ENCODE measurements around the gene APCDD1.

- TF ChIP-seq, protein P1, sequence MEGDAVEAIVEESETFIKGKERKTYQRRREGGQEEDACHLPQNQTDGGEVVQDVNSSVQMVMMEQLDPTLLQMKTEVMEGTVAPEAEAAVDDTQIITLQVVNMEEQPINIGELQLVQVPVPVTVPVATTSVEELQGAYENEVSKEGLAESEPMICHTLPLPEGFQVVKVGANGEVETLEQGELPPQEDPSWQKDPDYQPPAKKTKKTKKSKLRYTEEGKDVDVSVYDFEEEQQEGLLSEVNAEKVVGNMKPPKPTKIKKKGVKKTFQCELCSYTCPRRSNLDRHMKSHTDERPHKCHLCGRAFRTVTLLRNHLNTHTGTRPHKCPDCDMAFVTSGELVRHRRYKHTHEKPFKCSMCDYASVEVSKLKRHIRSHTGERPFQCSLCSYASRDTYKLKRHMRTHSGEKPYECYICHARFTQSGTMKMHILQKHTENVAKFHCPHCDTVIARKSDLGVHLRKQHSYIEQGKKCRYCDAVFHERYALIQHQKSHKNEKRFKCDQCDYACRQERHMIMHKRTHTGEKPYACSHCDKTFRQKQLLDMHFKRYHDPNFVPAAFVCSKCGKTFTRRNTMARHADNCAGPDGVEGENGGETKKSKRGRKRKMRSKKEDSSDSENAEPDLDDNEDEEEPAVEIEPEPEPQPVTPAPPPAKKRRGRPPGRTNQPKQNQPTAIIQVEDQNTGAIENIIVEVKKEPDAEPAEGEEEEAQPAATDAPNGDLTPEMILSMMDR (IDR thresholded peaks at IDR 0.05 in 2 of 3, conservative IDR thresholded peaks at IDR 0.05 in 1 of 3; ENCODE audit: borderline replicate concordance in 1 of 3, insufficient read depth in 1 of 3, low read depth in 2 of 3, low read length in 2 of 3): no peak
- TF ChIP-seq YY1 (IDR thresholded peaks at IDR 0.05; ENCODE audit: extremely low read depth, insufficient replicate concordance, low read depth, low read length) (no peak), MAX (IDR thresholded peaks at IDR 0.05) (no peak), POLR2A (IDR thresholded peaks at IDR 0.05; ENCODE audit: borderline replicate concordance, extremely low read depth, insufficient read depth, insufficient read length) (no peak), SRF (IDR thresholded peaks at IDR 0.05; ENCODE audit: low read depth) (no peak), SIN3A (IDR thresholded peaks at IDR 0.05; ENCODE audit: low read depth) (no peak), ZFX (IDR thresholded peaks at IDR 0.05) (no peak), EZH2 (IDR thresholded peaks at IDR 0.05) (no peak), EZH2phosphoT487 (IDR thresholded peaks at IDR 0.05; ENCODE audit: borderline replicate concordance) (no peak), RAD21 (IDR thresholded peaks at IDR 0.05; ENCODE audit: low read depth) (no peak)
- TF ChIP-seq, protein P2, sequence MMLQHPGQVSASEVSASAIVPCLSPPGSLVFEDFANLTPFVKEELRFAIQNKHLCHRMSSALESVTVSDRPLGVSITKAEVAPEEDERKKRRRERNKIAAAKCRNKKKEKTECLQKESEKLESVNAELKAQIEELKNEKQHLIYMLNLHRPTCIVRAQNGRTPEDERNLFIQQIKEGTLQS (IDR thresholded peaks at IDR 0.05): no peak
Observed at GRCh38 chr18:10453261-10453805, 1.1 kb upstream of the APCDD1 start.
